GM23338 (cell line): Measurements from ENCODE around the gene TBCD.

Source experiments
- EZH2 ChIP-seq: fragments of 200-600 bp; sonication (generic); IDR thresholded peaks from one replicate; pipeline ENCODE4 v1.8.0; 2017; ENCODE audit warnings: antibody characterized with exemption, mild to moderate bottlenecking, low read depth; ENCODE audit not compliant: unreplicated experiment
- EZH2phosphoT487 ChIP-seq: fragments of 200-600 bp; sonication (generic); IDR thresholded peaks from one replicate; pipeline ENCODE4 v1.8.1; 2018; ENCODE audit warnings: antibody characterized with exemption; ENCODE audit not compliant: unreplicated experiment
- JUNB ChIP-seq: IDR thresholded peaks from one replicate; pipeline ENCODE4 v1.6.1; 2016; ENCODE audit warnings: antibody characterized with exemption; ENCODE audit not compliant: unreplicated experiment
- POLR2AphosphoS5 ChIP-seq: IDR thresholded peaks from 2 replicates; pipeline ENCODE4 v1.6.1; 2016; ENCODE audit warnings: antibody characterized with exemption, low read depth
- TF ChIP-seq, protein P1 (sequence below), 2 experiments: fragments of 200-600 bp in 1 of 2; sonication (generic) in 1 of 2; conservative IDR thresholded peaks; 2 replicates each; pipeline versions ENCODE4 v1.5.1 to v1.6.1; 2016 to 2017; ENCODE audit warnings: antibody characterized with exemption in 2 of 2, low read depth in 2 of 2, mild to moderate bottlenecking in 2 of 2, moderate library complexity in 1 of 2
- TF ChIP-seq, protein P2 (sequence below): IDR thresholded peaks from one replicate; pipeline ENCODE4 v1.6.1; 2018; ENCODE audit warnings: antibody characterized with exemption; ENCODE audit not compliant: unreplicated experiment

DNA sequence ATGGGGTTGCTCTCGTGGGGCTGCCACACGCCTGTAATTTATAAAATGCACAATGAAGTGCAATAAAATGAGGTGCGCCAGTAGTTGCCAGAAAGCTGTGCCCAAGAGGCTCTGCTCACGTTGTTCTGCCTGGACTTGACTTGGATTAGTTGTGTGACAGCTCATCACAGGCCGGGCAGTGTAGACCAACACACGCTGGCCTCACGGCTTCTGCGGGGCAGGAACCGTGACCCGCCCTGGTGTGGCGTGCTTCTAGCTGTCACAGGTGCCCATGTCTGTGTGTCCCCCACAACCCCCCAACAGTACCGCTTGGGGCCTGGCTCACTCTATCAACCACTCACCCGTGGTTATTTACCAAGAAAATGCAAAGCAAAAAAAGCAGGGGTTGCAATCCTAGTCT, 200.2 kb downstream of the TBCD start:
- TF ChIP-seq, protein P1, sequence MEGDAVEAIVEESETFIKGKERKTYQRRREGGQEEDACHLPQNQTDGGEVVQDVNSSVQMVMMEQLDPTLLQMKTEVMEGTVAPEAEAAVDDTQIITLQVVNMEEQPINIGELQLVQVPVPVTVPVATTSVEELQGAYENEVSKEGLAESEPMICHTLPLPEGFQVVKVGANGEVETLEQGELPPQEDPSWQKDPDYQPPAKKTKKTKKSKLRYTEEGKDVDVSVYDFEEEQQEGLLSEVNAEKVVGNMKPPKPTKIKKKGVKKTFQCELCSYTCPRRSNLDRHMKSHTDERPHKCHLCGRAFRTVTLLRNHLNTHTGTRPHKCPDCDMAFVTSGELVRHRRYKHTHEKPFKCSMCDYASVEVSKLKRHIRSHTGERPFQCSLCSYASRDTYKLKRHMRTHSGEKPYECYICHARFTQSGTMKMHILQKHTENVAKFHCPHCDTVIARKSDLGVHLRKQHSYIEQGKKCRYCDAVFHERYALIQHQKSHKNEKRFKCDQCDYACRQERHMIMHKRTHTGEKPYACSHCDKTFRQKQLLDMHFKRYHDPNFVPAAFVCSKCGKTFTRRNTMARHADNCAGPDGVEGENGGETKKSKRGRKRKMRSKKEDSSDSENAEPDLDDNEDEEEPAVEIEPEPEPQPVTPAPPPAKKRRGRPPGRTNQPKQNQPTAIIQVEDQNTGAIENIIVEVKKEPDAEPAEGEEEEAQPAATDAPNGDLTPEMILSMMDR (conservative IDR thresholded peaks at IDR 0.05; ENCODE audit: low read depth in 2 of 2), result no peak
- no peak for TF ChIP-seq EZH2
- TF ChIP-seq JUNB, result no peak
- no peak for TF ChIP-seq POLR2AphosphoS5
- TF ChIP-seq EZH2phosphoT487, result no peak
- TF ChIP-seq, protein P2, sequence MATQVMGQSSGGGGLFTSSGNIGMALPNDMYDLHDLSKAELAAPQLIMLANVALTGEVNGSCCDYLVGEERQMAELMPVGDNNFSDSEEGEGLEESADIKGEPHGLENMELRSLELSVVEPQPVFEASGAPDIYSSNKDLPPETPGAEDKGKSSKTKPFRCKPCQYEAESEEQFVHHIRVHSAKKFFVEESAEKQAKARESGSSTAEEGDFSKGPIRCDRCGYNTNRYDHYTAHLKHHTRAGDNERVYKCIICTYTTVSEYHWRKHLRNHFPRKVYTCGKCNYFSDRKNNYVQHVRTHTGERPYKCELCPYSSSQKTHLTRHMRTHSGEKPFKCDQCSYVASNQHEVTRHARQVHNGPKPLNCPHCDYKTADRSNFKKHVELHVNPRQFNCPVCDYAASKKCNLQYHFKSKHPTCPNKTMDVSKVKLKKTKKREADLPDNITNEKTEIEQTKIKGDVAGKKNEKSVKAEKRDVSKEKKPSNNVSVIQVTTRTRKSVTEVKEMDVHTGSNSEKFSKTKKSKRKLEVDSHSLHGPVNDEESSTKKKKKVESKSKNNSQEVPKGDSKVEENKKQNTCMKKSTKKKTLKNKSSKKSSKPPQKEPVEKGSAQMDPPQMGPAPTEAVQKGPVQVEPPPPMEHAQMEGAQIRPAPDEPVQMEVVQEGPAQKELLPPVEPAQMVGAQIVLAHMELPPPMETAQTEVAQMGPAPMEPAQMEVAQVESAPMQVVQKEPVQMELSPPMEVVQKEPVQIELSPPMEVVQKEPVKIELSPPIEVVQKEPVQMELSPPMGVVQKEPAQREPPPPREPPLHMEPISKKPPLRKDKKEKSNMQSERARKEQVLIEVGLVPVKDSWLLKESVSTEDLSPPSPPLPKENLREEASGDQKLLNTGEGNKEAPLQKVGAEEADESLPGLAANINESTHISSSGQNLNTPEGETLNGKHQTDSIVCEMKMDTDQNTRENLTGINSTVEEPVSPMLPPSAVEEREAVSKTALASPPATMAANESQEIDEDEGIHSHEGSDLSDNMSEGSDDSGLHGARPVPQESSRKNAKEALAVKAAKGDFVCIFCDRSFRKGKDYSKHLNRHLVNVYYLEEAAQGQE, result no peak
